GM23338 (cell line): ENCODE data around the gene CNBD2.

ENCODE experiments used
- CREB1 ChIP-seq: fragments of 250-450 bp; sonication (Bioruptor Pico); IDR thresholded peaks from 2 replicates; pipeline ENCODE4 v1.5.0; 2020; ENCODE audit warnings: low read depth, mild to moderate bottlenecking, moderate library complexity
- CTCF ChIP-seq, 2 experiments: fragments of 200-600 bp in 1 of 2; sonication (generic) in 1 of 2; conservative IDR thresholded peaks; 2 replicates each; pipeline versions ENCODE4 v1.5.1 to v1.6.1; 2016 to 2017; ENCODE audit warnings: antibody characterized with exemption in 2 of 2, low read depth in 2 of 2, mild to moderate bottlenecking in 2 of 2, moderate library complexity in 1 of 2
- ETS1 ChIP-seq: IDR thresholded peaks from 2 replicates; pipeline ENCODE4 v1.6.1; 2016; ENCODE audit warnings: antibody characterized with exemption
- EZH2 ChIP-seq: fragments of 200-600 bp; sonication (generic); IDR thresholded peaks from one replicate; pipeline ENCODE4 v1.8.0; 2017; ENCODE audit warnings: antibody characterized with exemption, mild to moderate bottlenecking, low read depth; ENCODE audit not compliant: unreplicated experiment
- EZH2phosphoT487 ChIP-seq: fragments of 200-600 bp; sonication (generic); IDR thresholded peaks from one replicate; pipeline ENCODE4 v1.8.1; 2018; ENCODE audit warnings: antibody characterized with exemption; ENCODE audit not compliant: unreplicated experiment
- JUNB ChIP-seq: IDR thresholded peaks from one replicate; pipeline ENCODE4 v1.6.1; 2016; ENCODE audit warnings: antibody characterized with exemption; ENCODE audit not compliant: unreplicated experiment
- NANOG ChIP-seq: IDR thresholded peaks from 2 replicates; pipeline ENCODE4 v1.6.1; 2016; ENCODE audit warnings: antibody characterized with exemption, borderline replicate concordance
- POLR2AphosphoS5 ChIP-seq: IDR thresholded peaks from 2 replicates; pipeline ENCODE4 v1.6.1; 2016; ENCODE audit warnings: antibody characterized with exemption, low read depth
- STAT1 ChIP-seq: IDR thresholded peaks from one replicate; pipeline ENCODE4 v1.6.1; 2016; ENCODE audit warnings: antibody characterized with exemption; ENCODE audit not compliant: unreplicated experiment
- ZNF114 ChIP-seq: fragments of 250-450 bp; sonication (Bioruptor Pico); IDR thresholded peaks from 2 replicates; pipeline ENCODE4 v1.5.0; 2020; ENCODE audit warnings: mild to moderate bottlenecking, moderate library complexity
- ZNF331 ChIP-seq: fragments of 250-450 bp; sonication (Bioruptor Pico); IDR thresholded peaks from 2 replicates; pipeline ENCODE4 v1.5.0; 2020; ENCODE audit warnings: low read depth, mild to moderate bottlenecking, moderate library complexity
- ZNF462 ChIP-seq: fragments of 250-450 bp; sonication (Bioruptor Pico); IDR thresholded peaks from 2 replicates; pipeline ENCODE4 v1.5.0; 2020; ENCODE audit warnings: mild to moderate bottlenecking, moderate library complexity
- TF ChIP-seq, protein P1 (sequence below): IDR thresholded peaks from one replicate; pipeline ENCODE4 v1.6.1; 2018; ENCODE audit warnings: antibody characterized with exemption; ENCODE audit not compliant: unreplicated experiment

DNA sequence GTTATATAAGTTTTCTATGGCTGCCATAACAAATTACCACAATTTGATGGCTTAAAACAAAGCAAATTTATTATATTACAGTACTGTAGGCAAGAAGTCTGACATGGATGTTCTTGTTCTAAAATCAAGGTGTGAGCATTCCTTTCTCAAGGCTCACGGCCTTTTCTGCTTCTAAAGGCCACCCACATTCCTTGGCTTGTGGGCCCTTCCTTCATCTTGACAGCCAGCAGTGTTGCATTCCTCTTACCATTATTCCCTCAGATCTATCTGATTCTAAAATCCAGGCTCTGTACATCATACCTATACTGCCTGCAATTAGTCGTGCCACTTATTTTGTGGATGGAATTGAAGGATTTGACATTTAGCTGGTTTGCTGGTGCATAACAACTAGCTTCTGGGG, 3.6 kb downstream of the CNBD2 start:
- TF ChIP-seq CTCF (conservative IDR thresholded peaks at IDR 0.05; ENCODE audit: low read depth in 2 of 2) (no peak), EZH2 (no peak), POLR2AphosphoS5 (no peak), JUNB (no peak), ZNF331 (CRISPR knock-in tag) (no peak), CREB1 (CRISPR knock-in tag) (no peak), EZH2phosphoT487 (no peak), ZNF114 (CRISPR knock-in tag) (no peak), NANOG (no peak), ETS1 (no peak), STAT1 (no peak), ZNF462 (CRISPR knock-in tag) (no peak)
- TF ChIP-seq, protein P1, sequence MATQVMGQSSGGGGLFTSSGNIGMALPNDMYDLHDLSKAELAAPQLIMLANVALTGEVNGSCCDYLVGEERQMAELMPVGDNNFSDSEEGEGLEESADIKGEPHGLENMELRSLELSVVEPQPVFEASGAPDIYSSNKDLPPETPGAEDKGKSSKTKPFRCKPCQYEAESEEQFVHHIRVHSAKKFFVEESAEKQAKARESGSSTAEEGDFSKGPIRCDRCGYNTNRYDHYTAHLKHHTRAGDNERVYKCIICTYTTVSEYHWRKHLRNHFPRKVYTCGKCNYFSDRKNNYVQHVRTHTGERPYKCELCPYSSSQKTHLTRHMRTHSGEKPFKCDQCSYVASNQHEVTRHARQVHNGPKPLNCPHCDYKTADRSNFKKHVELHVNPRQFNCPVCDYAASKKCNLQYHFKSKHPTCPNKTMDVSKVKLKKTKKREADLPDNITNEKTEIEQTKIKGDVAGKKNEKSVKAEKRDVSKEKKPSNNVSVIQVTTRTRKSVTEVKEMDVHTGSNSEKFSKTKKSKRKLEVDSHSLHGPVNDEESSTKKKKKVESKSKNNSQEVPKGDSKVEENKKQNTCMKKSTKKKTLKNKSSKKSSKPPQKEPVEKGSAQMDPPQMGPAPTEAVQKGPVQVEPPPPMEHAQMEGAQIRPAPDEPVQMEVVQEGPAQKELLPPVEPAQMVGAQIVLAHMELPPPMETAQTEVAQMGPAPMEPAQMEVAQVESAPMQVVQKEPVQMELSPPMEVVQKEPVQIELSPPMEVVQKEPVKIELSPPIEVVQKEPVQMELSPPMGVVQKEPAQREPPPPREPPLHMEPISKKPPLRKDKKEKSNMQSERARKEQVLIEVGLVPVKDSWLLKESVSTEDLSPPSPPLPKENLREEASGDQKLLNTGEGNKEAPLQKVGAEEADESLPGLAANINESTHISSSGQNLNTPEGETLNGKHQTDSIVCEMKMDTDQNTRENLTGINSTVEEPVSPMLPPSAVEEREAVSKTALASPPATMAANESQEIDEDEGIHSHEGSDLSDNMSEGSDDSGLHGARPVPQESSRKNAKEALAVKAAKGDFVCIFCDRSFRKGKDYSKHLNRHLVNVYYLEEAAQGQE = no peak
